DOHH2 (cell line): Measurements from ENCODE around the gene CREB5.

Source experiments
- EZH2phosphoT487 ChIP-seq: fragments of 200-600 bp; sonication (generic); IDR thresholded peaks from 2 replicates; pipeline ENCODE4 v1.6.1; 2017; ENCODE audit warnings: borderline replicate concordance, mild to moderate bottlenecking, antibody characterized with exemption, low read length, moderate library complexity, mixed read lengths
- TF ChIP-seq, protein P1 (sequence below): fragments of 200-600 bp; sonication (generic); IDR thresholded peaks from one replicate; pipeline ENCODE4 v1.5.1; 2014; ENCODE audit warnings: antibody characterized with exemption, mild to moderate bottlenecking, low read depth, low read length; ENCODE audit not compliant: poor library complexity, severe bottlenecking

DNA sequence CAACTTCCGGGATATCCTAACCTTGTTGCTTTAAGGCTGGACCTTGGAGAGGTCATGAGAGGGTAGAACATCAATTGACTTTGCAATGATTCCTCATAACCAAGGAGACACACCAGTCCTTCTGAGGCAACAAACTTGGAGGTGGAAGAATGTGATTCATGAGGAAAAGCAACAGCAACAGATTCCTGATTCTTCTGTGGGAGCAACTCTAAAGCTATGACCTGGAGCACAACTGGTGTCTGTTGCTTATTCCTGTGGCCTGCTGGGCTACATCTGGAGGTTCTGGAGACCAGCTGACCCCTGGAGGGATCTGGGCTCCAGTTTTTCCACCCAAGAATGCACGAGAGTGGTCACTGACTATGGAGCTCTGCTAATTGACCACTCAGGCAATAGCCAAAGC lies 116.6 kb downstream of the CREB5 start:
- TF ChIP-seq, protein P1, sequence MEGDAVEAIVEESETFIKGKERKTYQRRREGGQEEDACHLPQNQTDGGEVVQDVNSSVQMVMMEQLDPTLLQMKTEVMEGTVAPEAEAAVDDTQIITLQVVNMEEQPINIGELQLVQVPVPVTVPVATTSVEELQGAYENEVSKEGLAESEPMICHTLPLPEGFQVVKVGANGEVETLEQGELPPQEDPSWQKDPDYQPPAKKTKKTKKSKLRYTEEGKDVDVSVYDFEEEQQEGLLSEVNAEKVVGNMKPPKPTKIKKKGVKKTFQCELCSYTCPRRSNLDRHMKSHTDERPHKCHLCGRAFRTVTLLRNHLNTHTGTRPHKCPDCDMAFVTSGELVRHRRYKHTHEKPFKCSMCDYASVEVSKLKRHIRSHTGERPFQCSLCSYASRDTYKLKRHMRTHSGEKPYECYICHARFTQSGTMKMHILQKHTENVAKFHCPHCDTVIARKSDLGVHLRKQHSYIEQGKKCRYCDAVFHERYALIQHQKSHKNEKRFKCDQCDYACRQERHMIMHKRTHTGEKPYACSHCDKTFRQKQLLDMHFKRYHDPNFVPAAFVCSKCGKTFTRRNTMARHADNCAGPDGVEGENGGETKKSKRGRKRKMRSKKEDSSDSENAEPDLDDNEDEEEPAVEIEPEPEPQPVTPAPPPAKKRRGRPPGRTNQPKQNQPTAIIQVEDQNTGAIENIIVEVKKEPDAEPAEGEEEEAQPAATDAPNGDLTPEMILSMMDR: no peak
- TF ChIP-seq EZH2phosphoT487: no peak
